IMR-90 (cell line): Measurements from ENCODE around the gene SPDEF. TPM values are rescaled to one million over a fixed set of nuclear protein-coding genes. Genes with fewer than 3 reads are reported as not detected.
A peak's percentile ranks its signal among the peaks of the same experiment; 100 is the strongest.

ENCODE experiments used
- ATAC-seq: fragments of 200-7000 bp; cut with Tn5 transposase; 2 replicates; pipeline ENCODE4 v1.9.1; 2020; ENCODE audit warnings: low read depth, mild to moderate bottlenecking, moderate library complexity
- BruUV-seq: library from RNA; stranded (reverse); fragments of 400-500 nt; replicated peaks from 2 replicates; lab custom pipeline; 2021; lab: Mats Ljungman, UMichigan
- CTCF ChIA-PET: fragments of 300-600 bp; formaldehyde crosslinking; extraction: SDS; loops from one replicate; lab custom pipeline; 2021; ENCODE audit warnings: antibody characterized with exemption; lab: Yijun Ruan, JAX
- POLR2A ChIA-PET: fragments of 300-600 bp; sonication (Branson Sonifier 250); formaldehyde crosslinking; loops from one replicate; lab custom pipeline; 2022; ENCODE audit warnings: antibody characterized with exemption; ENCODE audit not compliant: unreplicated experiment; lab: Charles Lee
- DNase-seq: peaks from one replicate; pipeline ENCODE4 v3.0.0; 2013
- H2AFZ ChIP-seq: replicated peaks from 2 replicates; pipeline ENCODE3; 2013; ENCODE audit warnings: low read length, mild to moderate bottlenecking; ENCODE audit not compliant: poor library complexity
- H2AK5ac ChIP-seq: 2 replicates; pipeline ENCODE4 v1.6.1; 2013; ENCODE audit warnings: low read depth, low read length, inconsistent platforms
- H2AK9ac ChIP-seq: replicated peaks from 2 replicates; pipeline ENCODE3; 2013; ENCODE audit warnings: mild to moderate bottlenecking, low read depth, low read length, moderate library complexity; ENCODE audit not compliant: poor library complexity
- H2BK120ac ChIP-seq: 2 replicates; pipeline ENCODE4 v1.6.1; 2013; ENCODE audit warnings: low read depth, low read length, inconsistent platforms
- H2BK15ac ChIP-seq: 3 replicates; pipeline ENCODE4 v1.6.1; 2013; ENCODE audit warnings: low read depth, low read length, inconsistent platforms
- H2BK20ac ChIP-seq: 2 replicates; pipeline ENCODE4 v1.6.1; 2013; ENCODE audit warnings: low read depth, mild to moderate bottlenecking, inconsistent platforms, low read length, moderate library complexity
- H2BK5ac ChIP-seq: 2 replicates; pipeline ENCODE4 v1.6.1; 2013; ENCODE audit warnings: mild to moderate bottlenecking, low read depth, low read length, inconsistent platforms; ENCODE audit not compliant: poor library complexity, severe bottlenecking
- H3K14ac ChIP-seq: replicated peaks from 2 replicates; pipeline ENCODE4 v1.6.1; 2013; ENCODE audit warnings: low read depth, low read length, inconsistent platforms
- H3K18ac ChIP-seq: 2 replicates; pipeline ENCODE4 v1.6.1; 2013; ENCODE audit warnings: low read depth, low read length, control low read depth
- H3K23ac ChIP-seq: 2 replicates; pipeline ENCODE4 v1.6.1; 2013; ENCODE audit warnings: low read depth, low read length, inconsistent platforms
- H3K27ac ChIP-seq: 2 replicates; pipeline ENCODE4 v1.5.1; 2013; ENCODE audit warnings: mild to moderate bottlenecking, control low read depth, low read length; ENCODE audit not compliant: insufficient read depth
- H3K27me3 ChIP-seq: 2 replicates; pipeline ENCODE4 v1.6.1; 2013; ENCODE audit warnings: low read length; ENCODE audit not compliant: control insufficient read depth, insufficient read depth
- H3K36me3 ChIP-seq: 2 replicates; pipeline ENCODE4 v1.6.1; 2013; ENCODE audit warnings: low read length, mixed read lengths; ENCODE audit not compliant: control insufficient read depth, insufficient read depth
- H3K4ac ChIP-seq: 2 replicates; pipeline ENCODE4 v1.6.1; 2013; ENCODE audit warnings: low read depth, low read length, inconsistent platforms
- H3K4me1 ChIP-seq: 2 replicates; pipeline ENCODE4 v1.6.1; 2013; ENCODE audit warnings: low read length, mixed read lengths; ENCODE audit not compliant: control insufficient read depth, insufficient read depth
- H3K4me2 ChIP-seq: 2 replicates; pipeline ENCODE4 v1.6.1; 2013; ENCODE audit warnings: low read depth, mild to moderate bottlenecking, control low read depth, low read length, moderate library complexity
- H3K4me3 ChIP-seq: 2 replicates; pipeline ENCODE4 v1.5.1; 2013; ENCODE audit warnings: low read depth, mild to moderate bottlenecking, control low read depth, low read length, moderate library complexity; ENCODE audit not compliant: insufficient read depth
- H3K56ac ChIP-seq: 2 replicates; pipeline ENCODE4 v1.6.1; 2013; ENCODE audit warnings: low read length, inconsistent platforms; ENCODE audit not compliant: insufficient read depth; ENCODE audit errors: extremely low read depth
- H3K79me1 ChIP-seq, 2 experiments: 2 replicates each; pipeline ENCODE4 v1.6.1; 2013; ENCODE audit warnings: low read length in 2 of 2, inconsistent platforms in 1 of 2, low read depth in 1 of 2
- H3K9ac ChIP-seq: 2 replicates; pipeline ENCODE4 v1.6.1; 2013; ENCODE audit warnings: low read depth, low read length, control low read depth
- H3K9me1 ChIP-seq: 2 replicates; pipeline ENCODE4 v1.6.1; 2013; ENCODE audit warnings: low read length, inconsistent platforms; ENCODE audit not compliant: insufficient read depth
- H3K9me3 ChIP-seq: 2 replicates; pipeline ENCODE4 v1.6.1; 2013; ENCODE audit warnings: low read length; ENCODE audit not compliant: control insufficient read depth, insufficient read depth
- H4K20me1 ChIP-seq: 2 replicates; pipeline ENCODE4 v1.6.1; 2013; ENCODE audit warnings: low read length, inconsistent platforms; ENCODE audit not compliant: insufficient read depth
- H4K5ac ChIP-seq: 2 replicates; pipeline ENCODE4 v1.6.1; 2013; ENCODE audit warnings: mild to moderate bottlenecking, low read depth, low read length, control low read depth
- H4K8ac ChIP-seq, 2 experiments: 2 replicates each; pipeline ENCODE4 v1.6.1; 2013; ENCODE audit warnings: low read depth in 2 of 2, low read length in 2 of 2, control low read depth in 1 of 2, inconsistent platforms in 1 of 2
- H4K91ac ChIP-seq: 2 replicates; pipeline ENCODE4 v1.6.1; 2013; ENCODE audit warnings: low read depth, low read length, inconsistent platforms; ENCODE audit not compliant: insufficient read depth
- CEBPB ChIP-seq: IDR thresholded peaks from 2 replicates; pipeline ENCODE4 v1.6.1; 2012; ENCODE audit warnings: low read depth, low read length, improper control_type of control experiment
- CHD1 ChIP-seq: IDR thresholded peaks from 2 replicates; pipeline ENCODE4 v1.6.1; 2012; ENCODE audit warnings: low read depth, low read length, improper control_type of control experiment
- CTCF ChIP-seq: conservative IDR thresholded peaks from 2 replicates; pipeline ENCODE4 v1.5.1; 2012; ENCODE audit warnings: mild to moderate bottlenecking, low read depth, low read length, improper control_type of control experiment
- ELK1 ChIP-seq: fragments of 150-350 bp; IDR thresholded peaks from 2 replicates; pipeline ENCODE4 v1.6.1; 2016; ENCODE audit warnings: low read depth, mild to moderate bottlenecking, low read length, moderate library complexity, borderline replicate concordance
- FOS ChIP-seq: fragments of 150-350 bp; IDR thresholded peaks from 2 replicates; pipeline ENCODE4 v1.6.1; 2016; ENCODE audit warnings: low read depth, low read length
- MAZ ChIP-seq: IDR thresholded peaks from 2 replicates; pipeline ENCODE4 v1.6.1; 2012; ENCODE audit warnings: low read depth, mild to moderate bottlenecking, low read length, improper control_type of control experiment, moderate library complexity, borderline replicate concordance
- RAD21 ChIP-seq: IDR thresholded peaks from 2 replicates; pipeline ENCODE4 v1.6.1; 2012; ENCODE audit warnings: low read length, improper control_type of control experiment
- RFX5 ChIP-seq: IDR thresholded peaks from 2 replicates; pipeline ENCODE4 v1.8.0; 2012; ENCODE audit warnings: low read depth, mild to moderate bottlenecking, low read length, moderate library complexity
- WGBS, 2 experiments: methylation state at CpG; one replicate each; pipeline versions ENCODE4 v1.1.5 to v1.1.7; 2013; ENCODE audit warnings: missing lambda C conversion rate in 2 of 2; ENCODE audit not compliant: insufficient read length in 1 of 2; ENCODE audit errors: extremely low coverage in 2 of 2; 5-methylcytosine and 5-hydroxymethylcytosine counted together
- dilution Hi-C: fragments of 300-500 bp; cut with HindIII; formaldehyde crosslinking; loops from one replicate; pipeline ENCODE4 v1.14.3; 2018; ENCODE audit warnings: low sequenced_read_pairs; ENCODE audit not compliant: unreplicated experiment
- in situ Hi-C: fragments of 300-500 bp; cut with MboI; formaldehyde crosslinking; loops from 3 replicates; pipeline ENCODE4 v1.14.3; 2019; ENCODE audit warnings: low sequenced_read_pairs, inconsistent platforms, mixed read lengths
- intact Hi-C: fragments of 100-400 bp; cut with micrococcal nuclease; formaldehyde crosslinking; loops from 2 replicates; pipeline ENCODE4 v1.10.0; 2022
- polyA plus RNA-seq, 3 experiments: library from polyadenylated mRNA; depleted of rRNA; stranded (reverse); fragments of >200 nt; gene quantifications; 2 replicates each; pipeline ENCODE4 v1.2.3, GENCODE V29; 2012; ENCODE audit warnings: low replicate concordance in 1 of 3
- total RNA-seq: library from RNA; depleted of rRNA; stranded (reverse); fragments of >200 nt; gene quantifications from 2 replicates; pipeline ENCODE4 v1.2.3, GENCODE V29; 2012

SPDEF gene
- total and polyA plus RNA-seq, 2 of the 4 experiments (the other 2 are of a cell fraction): 0.05 TPM; not detected in 1

- Histone ChIP-seq H3K23ac (no peak overlapping the region), H3K4me2 (no peak overlapping the region), H2BK15ac (no peak overlapping the region), H3K18ac (no peak overlapping the region), H3K9ac (no peak overlapping the region), H2BK120ac (no peak overlapping the region), H3K79me1 (no peaks in the 10 kb centered on the region), H3K27ac (no peak overlapping the region), H3K36me3 (no peaks in the 10 kb centered on the region), H2AK9ac (peak overlapping the region; percentile 5), H3K56ac (no peak overlapping the region), H4K20me1 (no peaks in the 10 kb centered on the region), H3K27me3 (peaks cover 40% of the 10 kb centered on the region), H3K14ac (no peak overlapping the region), H2AK5ac (no peak overlapping the region), H2BK5ac (no peak overlapping the region), H4K5ac (no peak overlapping the region), H3K9me3 (0 out of 2 replicates have a peak, but pooled peaks cover 3% of the 10 kb centered on the region), H3K4me1 (peaks cover 1% of the 10 kb centered on the region; the same call in 1 of the 2 replicates), H4K91ac (no peak overlapping the region), H2AFZ (no peak overlapping the region), H3K4me3 (no peak overlapping the region), H4K8ac (no peak overlapping the region), H3K4ac (no peak overlapping the region), H3K9me1 (no peaks in the 10 kb centered on the region), H2BK20ac (no peak overlapping the region)
- ChIA-PET POLR2A (no interaction called here), CTCF (no interaction called here)
- WGBS, 2 experiments: 50% methylated on average over 2 of the region's 6 CpGs; no CpG with 5 or more reads in 1 of the 2 experiments
- no peak for ATAC-seq
- DNase-seq: no peak
- in situ Hi-C loops: no loop called here
- dilution Hi-C loops: no loop called here
- BruUV-seq: no TSS peak
- TF ChIP-seq CEBPB (no peak), RFX5 (no peak), FOS (no peak), ELK1 (no peak), MAZ (no peak), RAD21 (no peak), CTCF (no peak), CHD1 (no peak)
- intact Hi-C loops: no loop called here
Observed at GRCh38 chr6:34511214-34511914, 44.8 kb downstream of the SPDEF start.
